ENCODE results near the gene HTR1A. TPM values are rescaled to one million over a fixed set of nuclear protein-coding genes. Genes with fewer than 3 reads are reported as not detected.

The HTR1A gene
- polyA plus RNA-seq (ENCODE audit: low read depth in 6 of 6) = not detected

- ATAC-seq (ENCODE audit: low read depth in 2 of 2) = no peak
- Mint-ChIP-seq H3K4me3 (peak within 1 kb of the TSS in 1 of 8 donors; percentile 35), H3K4me1 (peaks cover 0 to 5% (median 4%) of the 10 kb centered on the region in 3 donors), H3K36me3 (peaks cover 0 to 22% of the 10 kb centered on the region in 2 donors), H3K27me3 (peaks cover 30 to 51% (median 45%) of the 10 kb centered on the region in 3 donors), H3K9me3 (peaks cover 8 to 17% (median 11%) of the 10 kb centered on the region in 7 donors), H3K27ac (no peak within 1 kb of the TSS)
- no peak for DNase-seq
Measured at GRCh38 chr5:63962279-63962678, at the start of gene HTR1A. Gene HTR1A (minus strand): TSS chr5:63962445. CDS start chr5:63961719, 726 bp downstream.

GRCh38 chr5:64003966-64004365, 41.7 kb upstream of the HTR1A start:
- H3K9me3 Mint-ChIP-seq = peaks cover 0 to 4% (median 0%) of the 10 kb centered on the region in 7 donors
- H3K27ac Mint-ChIP-seq = peak overlapping the region in 1 of 6 donors; percentile 82
- H3K4me3 Mint-ChIP-seq = no peak overlapping the region
- no peaks in the 10 kb centered on the region for H3K36me3 Mint-ChIP-seq
- H3K4me1 Mint-ChIP-seq = no peaks in the 10 kb centered on the region
- H3K27me3 Mint-ChIP-seq = no peaks in the 10 kb centered on the region
- no peak for ATAC-seq (ENCODE audit: low read depth in 2 of 2)
- DNase-seq = no peak

- peak overlapping the region in 1 of 8 donors; percentile 4 for H3K4me3 Mint-ChIP-seq
Measured at GRCh38 chr5:64000096-64000495, 37.9 kb upstream of the HTR1A start.

GRCh38 chr5:63987053-63987452, 24.8 kb upstream of the HTR1A start:
- no peak for ATAC-seq (ENCODE audit: low read depth in 2 of 2)

More at GRCh38 chr5:64000096-64000495, 37.9 kb upstream of the HTR1A start:
- no peak overlapping the region for H3K27ac Mint-ChIP-seq
- no peaks in the 10 kb centered on the region for H3K4me1 Mint-ChIP-seq
- H3K27me3 Mint-ChIP-seq = no peaks in the 10 kb centered on the region
- no peaks in the 10 kb centered on the region for H3K36me3 Mint-ChIP-seq
- H3K9me3 Mint-ChIP-seq = peaks cover 0 to 10% (median 0%) of the 10 kb centered on the region in 7 donors
- ATAC-seq (ENCODE audit: low read depth in 2 of 2) (no peak), DNase-seq (no peak)

GRCh38 chr5:63981864-63982263, 19.6 kb upstream of the HTR1A start:
- H3K27ac Mint-ChIP-seq = no peak overlapping the region
- H3K27me3 Mint-ChIP-seq = no peaks in the 10 kb centered on the region
- H3K36me3 Mint-ChIP-seq = no peaks in the 10 kb centered on the region
- peaks cover 0 to 29% (median 5%) of the 10 kb centered on the region in 7 donors for H3K9me3 Mint-ChIP-seq
- DNase-seq = no peak
- H3K4me3 Mint-ChIP-seq = no peak overlapping the region
- no peaks in the 10 kb centered on the region for H3K4me1 Mint-ChIP-seq
- no peak for ATAC-seq (ENCODE audit: low read depth in 2 of 2)

More at GRCh38 chr5:63987053-63987452, 24.8 kb upstream of the HTR1A start:
- no peaks in the 10 kb centered on the region for H3K4me1 Mint-ChIP-seq
- H3K27ac Mint-ChIP-seq = no peak overlapping the region
- H3K9me3 Mint-ChIP-seq = peaks cover 0 to 8% (median 2%) of the 10 kb centered on the region in 7 donors
- H3K36me3 Mint-ChIP-seq = no peaks in the 10 kb centered on the region
- no peaks in the 10 kb centered on the region for H3K27me3 Mint-ChIP-seq
- no peak overlapping the region for H3K4me3 Mint-ChIP-seq
- no peak for DNase-seq

- Mint-ChIP-seq H3K27me3 (peaks cover 22 to 42% (median 37%) of the 10 kb centered on the region in 3 donors), H3K4me3 (no peak overlapping the region), H3K4me1 (peaks cover 0 to 5% (median 4%) of the 10 kb centered on the region in 3 donors), H3K27ac (no peak overlapping the region), H3K36me3 (peaks cover 0 to 22% of the 10 kb centered on the region in 2 donors), H3K9me3 (peaks cover 6 to 14% (median 11%) of the 10 kb centered on the region in 7 donors)
- no peak for ATAC-seq (ENCODE audit: low read depth in 2 of 2)
- no peak for DNase-seq
Measured at GRCh38 chr5:63963926-63964325, 1.7 kb upstream of the HTR1A start.

GRCh38 chr5:63963080-63963735, 963 bp upstream of the HTR1A start:
- Mint-ChIP-seq H3K4me3 (no peak overlapping the region), H3K27me3 (peaks cover 29 to 50% (median 44%) of the 10 kb centered on the region in 3 donors), H3K36me3 (peaks cover 0 to 22% of the 10 kb centered on the region in 2 donors), H3K9me3 (peaks cover 8 to 17% (median 11%) of the 10 kb centered on the region in 7 donors), H3K27ac (no peak overlapping the region), H3K4me1 (peaks cover 0 to 5% (median 4%) of the 10 kb centered on the region in 3 donors)
- DNase-seq (no peak), ATAC-seq (ENCODE audit: low read depth in 2 of 2) (no peak)

- H3K9me3 Mint-ChIP-seq = peaks cover 8 to 17% (median 11%) of the 10 kb centered on the region in 7 donors
- DNase-seq = no peak
- H3K27ac Mint-ChIP-seq = no peak overlapping the region
- peaks cover 30 to 51% (median 45%) of the 10 kb centered on the region in 3 donors for H3K27me3 Mint-ChIP-seq
- no peak for ATAC-seq (ENCODE audit: low read depth in 2 of 2)
- H3K4me1 Mint-ChIP-seq = peaks cover 0 to 5% (median 4%) of the 10 kb centered on the region in 3 donors
- peaks cover 0 to 22% of the 10 kb centered on the region in 2 donors for H3K36me3 Mint-ChIP-seq
- H3K4me3 Mint-ChIP-seq = no peak overlapping the region
Measured at GRCh38 chr5:63961598-63962161, 565 bp downstream of the HTR1A start.

GRCh38 chr5:63961125-63961597, 1.1 kb downstream of the HTR1A start:
- Mint-ChIP-seq H3K4me3 (peak overlapping the region in 1 of 8 donors; percentile 22), H3K27me3 (peaks cover 30 to 51% (median 45%) of the 10 kb centered on the region in 3 donors), H3K27ac (no peak overlapping the region), H3K36me3 (peaks cover 0 to 22% of the 10 kb centered on the region in 2 donors), H3K9me3 (peaks cover 8 to 17% (median 11%) of the 10 kb centered on the region in 7 donors), H3K4me1 (peaks cover 0 to 5% (median 4%) of the 10 kb centered on the region in 3 donors)
- DNase-seq (no peak), ATAC-seq (ENCODE audit: low read depth in 2 of 2) (no peak)

- Mint-ChIP-seq H3K27me3 (peaks cover 30 to 51% (median 45%) of the 10 kb centered on the region in 3 donors), H3K4me3 (peak overlapping the region in 1 of 8 donors; percentile 22), H3K27ac (no peak overlapping the region), H3K9me3 (peaks cover 8 to 17% (median 11%) of the 10 kb centered on the region in 7 donors), H3K4me1 (peaks cover 0 to 5% (median 4%) of the 10 kb centered on the region in 3 donors), H3K36me3 (peaks cover 0 to 22% of the 10 kb centered on the region in 2 donors)
- DNase-seq = no peak
- ATAC-seq (ENCODE audit: low read depth in 2 of 2) = no peak
Measured at GRCh38 chr5:63960646-63961045, 1.6 kb downstream of the HTR1A start.

- Mint-ChIP-seq H3K36me3 (peaks cover 0 to 22% of the 10 kb centered on the region in 2 donors), H3K4me3 (no peak overlapping the region), H3K4me1 (peaks cover 0 to 5% (median 4%) of the 10 kb centered on the region in 3 donors), H3K9me3 (peaks cover 8 to 17% (median 14%) of the 10 kb centered on the region in 7 donors), H3K27ac (no peak overlapping the region), H3K27me3 (peaks cover 30 to 51% (median 45%) of the 10 kb centered on the region in 3 donors)
- DNase-seq = no peak
- ATAC-seq (ENCODE audit: low read depth in 2 of 2) = no peak
Measured at GRCh38 chr5:63959177-63959982, 2.9 kb downstream of the HTR1A start.

- DNase-seq (no peak), ATAC-seq (ENCODE audit: low read depth in 2 of 2) (no peak)
- Mint-ChIP-seq H3K9me3 (peaks cover 8 to 20% (median 14%) of the 10 kb centered on the region in 7 donors), H3K27ac (no peak overlapping the region), H3K4me3 (peak overlapping the region in 1 of 8 donors; percentile 32), H3K4me1 (peaks cover 0 to 5% (median 4%) of the 10 kb centered on the region in 3 donors), H3K36me3 (peaks cover 0 to 22% of the 10 kb centered on the region in 2 donors), H3K27me3 (peaks cover 30 to 51% (median 45%) of the 10 kb centered on the region in 3 donors)
Measured at GRCh38 chr5:63958654-63959053, 3.6 kb downstream of the HTR1A start.

- Mint-ChIP-seq H3K4me3 (no peak overlapping the region), H3K27ac (no peak overlapping the region), H3K9me3 (peaks cover 8 to 20% (median 14%) of the 10 kb centered on the region in 7 donors), H3K36me3 (peaks cover 0 to 22% of the 10 kb centered on the region in 2 donors), H3K27me3 (peaks cover 26 to 45% (median 42%) of the 10 kb centered on the region in 3 donors), H3K4me1 (peaks cover 0 to 4% (median 4%) of the 10 kb centered on the region in 3 donors)
- no peak for ATAC-seq (ENCODE audit: low read depth in 2 of 2)
- DNase-seq = no peak
Measured at GRCh38 chr5:63957617-63958016, 4.6 kb downstream of the HTR1A start.
